22Rv1 (cell line): ENCODE results near the gene RETREG3.

Experiments used
- CTCF ChIP-seq: fragments of 450-650 bp; IDR thresholded peaks from 2 replicates; pipeline ENCODE4 v1.5.1; 2017; ENCODE audit warnings: mild to moderate bottlenecking
- ZFX ChIP-seq: fragments of 450-650 bp; IDR thresholded peaks from 2 replicates; pipeline ENCODE4 v1.6.1; 2017; ENCODE audit warnings: antibody characterized with exemption, borderline replicate concordance

GRCh38 chr17:42657824-42658588 lies 48.8 kb upstream of the RETREG3 start:
- TF ChIP-seq CTCF (no peak), ZFX (no peak)
